Measurements from ENCODE around the gene PPM1H.

DNA sequence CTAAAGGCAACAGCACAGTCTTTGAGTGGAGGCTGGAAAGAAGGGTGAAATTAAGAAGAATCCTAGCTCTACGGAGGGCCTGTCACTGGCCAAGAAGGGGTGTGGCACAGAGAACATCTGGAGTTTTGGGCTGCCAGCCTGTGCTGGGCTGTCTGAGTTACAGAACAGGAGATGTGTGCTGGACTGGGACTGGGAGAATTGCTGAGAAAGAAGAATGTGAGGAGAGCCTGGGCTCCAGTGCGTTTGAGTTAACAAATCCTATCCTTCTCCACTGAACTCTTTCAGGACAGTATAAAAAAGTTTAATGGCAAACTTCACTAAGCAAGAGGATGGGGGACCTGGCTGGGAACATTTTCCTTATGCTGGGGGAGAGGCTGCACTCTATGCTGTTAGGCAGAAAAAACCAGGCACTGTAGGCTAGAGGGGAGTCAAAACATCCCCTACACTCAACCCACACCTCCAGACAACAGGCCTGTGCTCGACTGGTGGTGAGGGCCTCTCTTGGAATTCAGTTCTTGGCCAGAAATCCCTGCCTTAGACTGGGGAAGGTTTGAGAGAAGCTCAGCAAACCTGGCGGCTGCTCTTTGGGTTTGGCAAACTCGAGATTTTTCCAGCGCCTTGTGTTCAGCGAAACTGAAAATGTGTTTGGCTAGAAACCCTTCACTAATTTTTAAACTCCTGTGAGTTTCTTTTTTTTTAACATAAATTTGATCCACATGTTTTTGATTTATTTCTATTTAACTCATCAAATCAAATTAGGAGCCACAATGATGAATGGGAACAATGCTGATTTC lies 251.0 kb downstream of the PPM1H start:
- no peak for TF ChIP-seq CTCF (IDR thresholded peaks at IDR 0.05)
- no peak for TF ChIP-seq EZH2 (IDR thresholded peaks at IDR 0.05; ENCODE audit: borderline replicate concordance, insufficient read depth, low read depth, low read length, poor library complexity, severe bottlenecking)

All from B cell (primary cell).